ENCODE data around the gene KPNA2. TPM values are rescaled to one million over a fixed set of nuclear protein-coding genes. Genes with fewer than 3 reads are reported as not detected.
A peak's percentile ranks its signal among the peaks of the same experiment; 100 is the strongest.

The KPNA2 gene
- total and polyA plus RNA-seq, 2 of the 13 experiments (the other 11 are each of a cell fraction or from before 2014, with no cell fraction given) = 111 to 305 TPM

- TF ChIP-seq ZNF646 (CRISPR knock-in tag; IDR thresholded peaks at IDR 0.05) = 0 out of 2 replicates have a peak, but pooled peaks have one; percentile 48
- TF ChIP-seq ZNF260 (CRISPR knock-in tag; IDR thresholded peaks at IDR 0.05; ENCODE audit: borderline replicate concordance, low read depth) = no peak
- peak; percentile 26; the same call in 1 of the 2 replicates for TF ChIP-seq ZSCAN9 (CRISPR knock-in tag; IDR thresholded peaks at IDR 0.05; ENCODE audit: borderline replicate concordance)
- no peak for TF ChIP-seq BCLAF1 (IDR thresholded peaks at IDR 0.05)
- peak; percentile 83 for TF ChIP-seq ZFX (CRISPR knock-in tag; IDR thresholded peaks at IDR 0.05; ENCODE audit: low read depth)
- peak; percentile 38 for TF ChIP-seq UBTF (CRISPR knock-in tag; IDR thresholded peaks at IDR 0.05)
- TF ChIP-seq CEBPG (CRISPR knock-in tag; IDR thresholded peaks at IDR 0.05) = no peak
- TF ChIP-seq ZBTB46 (CRISPR knock-in tag; IDR thresholded peaks at IDR 0.05; ENCODE audit: borderline replicate concordance) = no peak
- TF ChIP-seq HNRNPLL (IDR thresholded peaks at IDR 0.05; ENCODE audit: low read depth, low read length, poor library complexity, severe bottlenecking) = peak; percentile 33
- no peak for TF ChIP-seq KAT2B (IDR thresholded peaks at IDR 0.05; ENCODE audit: borderline replicate concordance, low read depth, low read length)
- TF ChIP-seq ZSCAN5A (CRISPR knock-in tag; IDR thresholded peaks at IDR 0.05; ENCODE audit: borderline replicate concordance) = 0 out of 2 replicates have a peak, but pooled peaks have one; percentile 60
- TF ChIP-seq PAX8 (CRISPR knock-in tag; IDR thresholded peaks at IDR 0.05; ENCODE audit: borderline replicate concordance) = no peak
- TF ChIP-seq DRAP1 (CRISPR knock-in tag; IDR thresholded peaks at IDR 0.05) = 0 out of 2 replicates have a peak, but pooled peaks have one; percentile 13
These were observed 41.6 kb upstream of the KPNA2 start (continued) for GRCh38 chr17:67993998-67994361.

All from HepG2 (cell line).